Measurements from ENCODE around the gene MDN1. TPM values are rescaled to one million over a fixed set of nuclear protein-coding genes. Genes with fewer than 3 reads are reported as not detected.

Gene MDN1
- total RNA-seq, 1 experiment from 2014 or later = 117 TPM

DNA sequence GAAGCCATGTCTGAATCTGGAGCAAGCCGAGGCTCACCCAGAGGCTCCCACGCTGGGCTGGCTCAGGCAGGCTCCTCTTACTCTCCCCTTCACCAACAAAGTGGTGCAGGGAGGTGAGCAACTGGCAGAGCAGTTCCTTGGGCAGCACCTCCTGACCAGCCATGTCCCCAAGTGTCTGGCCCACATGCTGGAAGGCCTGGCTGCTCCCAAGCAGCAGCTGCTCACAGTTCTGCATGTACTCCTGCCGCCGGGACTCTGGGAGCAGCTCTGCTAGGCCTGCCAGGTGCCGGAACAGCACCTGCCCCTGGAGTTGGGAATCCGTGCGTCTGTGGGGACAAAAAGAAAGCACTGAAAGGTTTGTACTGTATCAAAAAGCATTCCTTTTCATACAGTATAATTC is 123.9 kb downstream of the MDN1 start:
- Histone ChIP-seq H4K20me1 (ENCODE audit: control insufficient read depth, insufficient read depth, insufficient read length) (no peaks in the 10 kb centered on the region), H3K4ac (ENCODE audit: low read depth, low read length) (no peak overlapping the region), H3K9me3 (ENCODE audit: control insufficient read depth, low read depth, low read length) (no peaks in the 10 kb centered on the region), H3K4me2 (ENCODE audit: insufficient read depth, insufficient read length, low read length) (no peak overlapping the region), H3K79me1 (ENCODE audit: insufficient read depth, low read depth, low read length, poor library complexity, severe bottlenecking) (no peaks in the 10 kb centered on the region), H3K27ac (ENCODE audit: insufficient read length, low read depth, low read length) (no peak overlapping the region), H3K23ac (ENCODE audit: insufficient read length, low read depth, low read length) (no peak overlapping the region), H3K4me1 (ENCODE audit: insufficient read depth, low read length) (peaks cover 4% of the 10 kb centered on the region; the same call in 1 of the 2 replicates), H3K14ac (ENCODE audit: insufficient read depth, low read length) (no peak overlapping the region), H4K5ac (ENCODE audit: insufficient read length, low read depth, low read length) (no peak overlapping the region), H4K8ac (replicated peaks; ENCODE audit: insufficient read length, low read depth, low read length) (no peak overlapping the region), H4K91ac (ENCODE audit: insufficient read length, low read depth, low read length) (no peak overlapping the region), H2BK12ac (ENCODE audit: insufficient read length, low read depth, low read length) (no peak overlapping the region), H3K18ac (ENCODE audit: insufficient read length, low read depth, low read length) (no peak overlapping the region), H2AK5ac (ENCODE audit: insufficient read length, low read length) (no peak overlapping the region), H2AFZ (ENCODE audit: low read length) (no peak overlapping the region), H3K27me3 (ENCODE audit: insufficient read depth, low read length) (no peaks in the 10 kb centered on the region), H2BK20ac (ENCODE audit: low read depth, low read length, poor library complexity, severe bottlenecking) (no peak overlapping the region), H3K23me2 (ENCODE audit: insufficient read length, low read depth, low read length, poor library complexity, severe bottlenecking) (no peaks in the 10 kb centered on the region), H3K56ac (ENCODE audit: insufficient read length, low read depth, low read length) (no peak overlapping the region), H2BK120ac (ENCODE audit: low read depth, low read length, poor library complexity, severe bottlenecking) (no peak overlapping the region), H3K9ac (ENCODE audit: extremely low read depth, insufficient read length, low read length) (no peak overlapping the region), H3T11ph (ENCODE audit: low read length) (no peak overlapping the region), H2BK15ac (ENCODE audit: low read depth, low read length) (no peak overlapping the region), H3K79me2 (ENCODE audit: insufficient read depth, low read length) (no peaks in the 10 kb centered on the region), H2BK5ac (ENCODE audit: insufficient read length, low read length) (no peak overlapping the region)
- Mint-ChIP-seq H3K27ac (peak overlapping the region in 1 of 3 experiments; percentile 30; a peak in 2 of 7 replicates), H3K9me3 (no peaks in the 10 kb centered on the region), H3K4me3 (no peak overlapping the region), H3K4me1 (peaks cover 23 to 25% of the 10 kb centered on the region in 2 experiments), H3K27me3 (ENCODE audit: low read depth) (no peaks in the 10 kb centered on the region), H3K36me3 (ENCODE audit: insufficient read depth in 1 of 3, low read depth in 3 of 3) (peaks cover 73 to 97% (median 80%) of the 10 kb centered on the region in 3 experiments)
- no CpG with 5 or more reads among the region's 7 CpGs for WGBS (ENCODE audit: extremely low coverage, insufficient read length, low lambda C conversion rate)
- DNase-seq = no peak
- TF ChIP-seq, protein P1, sequence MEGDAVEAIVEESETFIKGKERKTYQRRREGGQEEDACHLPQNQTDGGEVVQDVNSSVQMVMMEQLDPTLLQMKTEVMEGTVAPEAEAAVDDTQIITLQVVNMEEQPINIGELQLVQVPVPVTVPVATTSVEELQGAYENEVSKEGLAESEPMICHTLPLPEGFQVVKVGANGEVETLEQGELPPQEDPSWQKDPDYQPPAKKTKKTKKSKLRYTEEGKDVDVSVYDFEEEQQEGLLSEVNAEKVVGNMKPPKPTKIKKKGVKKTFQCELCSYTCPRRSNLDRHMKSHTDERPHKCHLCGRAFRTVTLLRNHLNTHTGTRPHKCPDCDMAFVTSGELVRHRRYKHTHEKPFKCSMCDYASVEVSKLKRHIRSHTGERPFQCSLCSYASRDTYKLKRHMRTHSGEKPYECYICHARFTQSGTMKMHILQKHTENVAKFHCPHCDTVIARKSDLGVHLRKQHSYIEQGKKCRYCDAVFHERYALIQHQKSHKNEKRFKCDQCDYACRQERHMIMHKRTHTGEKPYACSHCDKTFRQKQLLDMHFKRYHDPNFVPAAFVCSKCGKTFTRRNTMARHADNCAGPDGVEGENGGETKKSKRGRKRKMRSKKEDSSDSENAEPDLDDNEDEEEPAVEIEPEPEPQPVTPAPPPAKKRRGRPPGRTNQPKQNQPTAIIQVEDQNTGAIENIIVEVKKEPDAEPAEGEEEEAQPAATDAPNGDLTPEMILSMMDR (conservative IDR thresholded peaks at IDR 0.05) = no peak
